ENCODE results near the gene DACH2.

DACH2 gene

DNA sequence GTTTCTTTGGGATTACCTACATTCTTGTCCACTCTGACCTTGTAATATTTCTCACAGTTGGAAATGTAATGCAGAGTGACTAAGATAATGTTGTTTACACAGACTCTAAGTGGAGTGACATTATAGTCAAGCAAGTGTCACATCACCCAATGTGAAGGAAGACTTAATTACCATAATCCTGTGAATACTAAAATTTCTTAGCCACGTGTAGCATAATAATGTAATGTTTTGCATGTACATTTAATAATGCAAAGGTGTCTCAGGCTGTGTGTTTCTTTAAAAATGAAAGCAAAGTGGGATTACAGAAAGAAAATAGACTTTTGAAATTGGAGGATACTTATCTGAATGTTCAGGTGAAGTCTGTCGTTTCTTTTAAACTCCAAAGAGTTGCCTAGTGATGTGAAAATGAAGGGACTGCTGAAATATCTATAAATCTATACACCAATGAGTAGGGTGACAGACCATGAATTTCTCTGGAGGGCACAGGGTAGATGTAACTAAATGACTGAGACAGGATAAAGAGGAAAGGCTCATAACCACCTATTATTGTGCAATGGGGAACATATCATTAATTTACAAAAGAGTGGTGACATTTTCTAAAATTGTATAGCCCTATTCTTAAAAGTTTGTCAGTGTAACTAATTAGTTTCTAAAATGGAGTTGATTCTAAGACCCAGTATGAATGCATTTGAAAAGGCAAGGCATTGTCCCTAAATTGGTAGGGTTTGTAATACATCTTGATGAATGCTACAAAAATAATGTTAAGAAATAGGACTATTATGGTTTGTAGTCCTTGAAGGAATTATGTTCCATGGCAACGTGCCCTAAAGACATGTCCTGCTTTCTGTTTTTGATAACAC, 235.7 kb downstream of the DACH2 start:
- Mint-ChIP-seq H3K9me3 (no peaks in the 10 kb centered on the region), H3K4me1 (ENCODE audit: low read depth) (no peaks in the 10 kb centered on the region), H3K4me3 (no peak overlapping the region), H3K27me3 (ENCODE audit: low read depth) (no peaks in the 10 kb centered on the region), H3K36me3 (ENCODE audit: low read depth) (no peaks in the 10 kb centered on the region), H3K27ac (no peak overlapping the region)

DNA sequence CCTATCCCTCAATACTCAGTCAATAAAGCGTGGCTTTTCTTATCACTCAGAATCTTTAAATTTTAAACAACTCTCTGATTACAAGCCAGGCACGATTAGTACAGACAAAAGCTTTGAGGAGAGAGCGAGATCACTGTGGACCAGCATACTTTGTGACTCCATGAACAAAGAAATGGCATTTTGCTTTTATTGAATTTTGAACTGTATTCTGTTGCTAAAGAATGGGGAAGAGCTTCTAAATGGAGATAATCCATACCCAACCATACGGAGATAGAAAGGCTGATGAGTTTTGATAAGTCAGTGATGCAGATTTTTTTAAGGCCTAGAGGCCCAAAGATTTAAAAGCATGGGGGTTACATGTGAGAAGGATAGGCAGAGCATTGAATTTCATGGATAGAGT, 259.1 kb downstream of the DACH2 start:
- no peaks in the 10 kb centered on the region for H3K36me3 Mint-ChIP-seq (ENCODE audit: low read depth)
- no peaks in the 10 kb centered on the region for H3K27me3 Mint-ChIP-seq (ENCODE audit: low read depth)
- H3K4me1 Mint-ChIP-seq (ENCODE audit: low read depth) = no peaks in the 10 kb centered on the region
- H3K27ac Mint-ChIP-seq = no peak overlapping the region
- H3K9me3 Mint-ChIP-seq = peaks cover 5% of the 10 kb centered on the region
- H3K4me3 Mint-ChIP-seq = no peak overlapping the region

DNA sequence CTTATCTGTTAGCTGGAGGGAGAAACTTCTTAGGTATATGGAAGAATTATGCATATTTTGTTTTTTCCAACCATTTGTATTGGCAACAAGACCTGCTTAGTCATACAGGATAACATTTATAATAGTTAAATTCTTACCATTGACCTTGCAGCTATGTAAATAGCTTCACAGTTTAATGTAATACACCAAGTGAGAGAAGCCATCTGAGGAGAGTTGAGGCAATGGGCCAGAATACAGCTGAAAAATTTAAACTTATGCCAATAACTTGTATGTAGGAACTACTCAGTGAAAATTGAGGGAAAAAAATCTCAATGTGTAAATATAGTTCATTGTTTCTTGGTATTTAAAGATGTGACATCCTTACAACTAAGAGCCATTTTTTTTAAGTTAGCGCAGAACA, 273.5 kb downstream of the DACH2 start:
- Mint-ChIP-seq H3K4me1 (ENCODE audit: low read depth) (no peaks in the 10 kb centered on the region), H3K36me3 (ENCODE audit: low read depth) (no peaks in the 10 kb centered on the region), H3K9me3 (peaks cover 4% of the 10 kb centered on the region), H3K4me3 (no peak overlapping the region), H3K27ac (no peak overlapping the region), H3K27me3 (ENCODE audit: low read depth) (no peaks in the 10 kb centered on the region)

DNA sequence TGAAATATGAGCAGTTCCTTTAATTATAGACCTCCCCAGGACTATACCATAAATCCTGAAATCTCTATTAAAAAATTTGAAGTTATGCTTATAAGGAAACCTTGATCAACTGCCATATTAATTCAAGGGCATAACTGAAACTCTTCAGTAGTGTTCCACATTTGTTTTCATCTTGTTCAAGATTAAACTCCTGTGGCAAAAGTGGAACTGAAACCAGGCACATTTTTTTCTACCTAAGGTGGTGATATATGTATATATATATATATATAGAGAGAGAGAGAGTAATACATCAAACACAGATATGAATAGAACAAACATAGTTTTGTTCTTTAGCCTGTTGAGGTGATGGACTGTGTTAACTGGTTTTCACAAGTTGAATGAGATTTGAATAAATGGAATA, 287.9 kb downstream of the DACH2 start:
- H3K36me3 Mint-ChIP-seq (ENCODE audit: low read depth) = no peaks in the 10 kb centered on the region

DNA sequence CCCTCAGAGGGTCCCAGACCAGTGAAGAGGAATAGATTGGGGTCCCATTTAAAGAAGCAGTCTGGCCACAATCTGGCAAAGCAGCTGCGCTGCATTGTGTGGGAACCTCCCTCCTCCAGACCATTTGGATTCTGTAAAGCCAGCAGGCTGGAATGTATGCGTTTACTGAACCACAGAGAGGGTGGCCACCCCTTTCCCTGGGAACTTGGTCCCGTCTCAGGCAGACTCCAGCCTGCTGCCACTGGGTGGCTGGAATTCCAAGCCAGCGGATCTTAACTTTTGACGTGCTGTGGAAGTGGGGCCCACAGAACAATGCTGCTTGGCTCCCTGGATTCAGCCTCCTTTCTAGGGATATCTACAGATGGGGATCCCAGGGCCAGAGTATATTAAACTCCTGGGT, 307.2 kb downstream of the DACH2 start:
- peaks cover 6% of the 10 kb centered on the region for H3K9me3 Mint-ChIP-seq
- H3K27ac Mint-ChIP-seq = no peak overlapping the region
- no peaks in the 10 kb centered on the region for H3K36me3 Mint-ChIP-seq (ENCODE audit: low read depth)
- no peak overlapping the region for H3K4me3 Mint-ChIP-seq
- H3K27me3 Mint-ChIP-seq (ENCODE audit: low read depth) = no peaks in the 10 kb centered on the region
- H3K4me1 Mint-ChIP-seq (ENCODE audit: low read depth) = no peaks in the 10 kb centered on the region

More for the DNA sequence above, 287.9 kb downstream of the DACH2 start:
- H3K4me1 Mint-ChIP-seq (ENCODE audit: low read depth) = no peaks in the 10 kb centered on the region
- no peaks in the 10 kb centered on the region for H3K27me3 Mint-ChIP-seq (ENCODE audit: low read depth)
- no peak overlapping the region for H3K4me3 Mint-ChIP-seq
- no peak overlapping the region for H3K27ac Mint-ChIP-seq
- H3K9me3 Mint-ChIP-seq = no peaks in the 10 kb centered on the region

DNA sequence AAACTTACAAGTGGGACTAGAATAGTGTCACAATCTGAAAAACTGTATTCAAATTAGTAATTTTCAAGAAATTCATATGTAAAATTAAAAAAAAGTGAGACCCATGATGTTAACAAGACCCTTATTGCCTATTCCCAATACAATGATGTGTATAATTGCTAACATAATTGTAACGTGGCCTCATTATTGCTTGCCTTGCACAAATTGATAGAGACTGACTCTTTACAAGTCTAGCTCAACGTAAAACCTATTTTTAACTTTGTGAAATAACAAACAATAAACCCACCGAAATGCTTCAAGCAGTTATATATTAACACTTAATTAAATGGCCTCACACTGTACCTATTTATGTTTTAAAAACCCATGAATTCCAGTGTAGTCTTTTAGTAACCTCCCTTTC, 312.5 kb downstream of the DACH2 start:
- H3K36me3 Mint-ChIP-seq (ENCODE audit: low read depth) = no peaks in the 10 kb centered on the region
- no peak overlapping the region for H3K4me3 Mint-ChIP-seq
- no peaks in the 10 kb centered on the region for H3K27me3 Mint-ChIP-seq (ENCODE audit: low read depth)
- no peak overlapping the region for H3K27ac Mint-ChIP-seq
- no peaks in the 10 kb centered on the region for H3K9me3 Mint-ChIP-seq
- H3K4me1 Mint-ChIP-seq (ENCODE audit: low read depth) = no peaks in the 10 kb centered on the region

DNA sequence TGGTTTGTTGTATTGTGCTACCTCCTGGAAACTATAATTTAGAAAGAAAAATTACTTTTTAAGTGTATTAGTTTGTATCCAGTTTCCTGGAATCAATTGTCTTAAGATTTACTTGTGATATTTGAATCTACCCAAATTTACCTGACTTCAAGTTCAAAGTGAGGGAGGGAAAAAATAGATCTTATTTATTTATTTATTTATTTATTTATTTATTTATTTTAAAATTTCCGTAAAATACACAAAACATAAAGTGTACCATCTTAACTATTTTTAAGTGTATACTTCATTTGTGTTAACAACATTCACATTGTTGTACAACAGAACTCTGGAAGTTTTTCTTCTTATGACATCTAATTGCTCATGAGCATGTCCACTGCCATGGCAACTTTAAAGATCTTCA, 356.0 kb downstream of the DACH2 start:
- Mint-ChIP-seq H3K9me3 (peaks cover 4% of the 10 kb centered on the region), H3K27me3 (ENCODE audit: low read depth) (no peaks in the 10 kb centered on the region), H3K4me1 (ENCODE audit: low read depth) (no peaks in the 10 kb centered on the region), H3K27ac (no peak overlapping the region), H3K36me3 (ENCODE audit: low read depth) (no peaks in the 10 kb centered on the region), H3K4me3 (no peak overlapping the region)

DNA sequence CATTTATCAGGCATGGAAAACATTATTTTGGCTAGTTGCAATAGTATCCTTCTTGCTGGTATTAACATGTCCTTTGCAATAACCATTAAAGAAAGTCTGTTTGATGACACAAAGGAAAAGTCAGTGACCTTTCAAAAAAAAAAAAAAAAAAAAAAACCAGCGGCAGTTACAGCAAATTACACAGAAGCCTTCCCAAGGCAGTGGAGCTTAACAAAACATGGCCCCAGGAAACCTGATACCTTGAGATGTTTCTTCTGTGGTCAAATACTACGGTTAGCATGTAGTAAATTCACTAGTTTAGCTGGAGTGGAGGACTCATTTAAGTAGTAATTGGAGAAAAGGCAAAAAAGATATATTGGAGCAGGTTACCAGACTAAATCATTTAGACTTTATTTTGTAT, 359.1 kb downstream of the DACH2 start:
- no peaks in the 10 kb centered on the region for H3K4me1 Mint-ChIP-seq (ENCODE audit: low read depth)

DNA sequence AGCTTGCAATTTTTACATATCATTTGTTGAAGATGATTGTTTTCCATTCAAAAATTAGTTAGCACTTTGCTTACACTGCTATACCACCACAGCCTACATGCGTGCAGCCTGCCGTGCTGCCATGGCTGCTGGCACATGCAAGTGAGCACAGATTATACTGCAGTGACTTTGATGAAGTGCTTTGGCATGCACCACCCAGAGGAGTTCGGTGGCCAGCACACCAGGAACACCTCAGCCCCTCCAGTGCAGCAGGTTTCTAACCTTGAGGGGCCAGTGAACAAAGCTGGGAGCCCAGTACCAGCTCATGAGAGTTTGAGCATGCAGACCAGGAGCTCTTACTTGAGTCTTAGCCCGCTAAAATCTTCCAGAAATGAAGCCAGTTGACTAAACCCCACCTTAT, 431.5 kb downstream of the DACH2 start:
- Mint-ChIP-seq H3K36me3 (ENCODE audit: low read depth) (no peaks in the 10 kb centered on the region), H3K4me3 (no peak overlapping the region), H3K9me3 (no peaks in the 10 kb centered on the region), H3K27ac (no peak overlapping the region), H3K4me1 (ENCODE audit: low read depth) (no peaks in the 10 kb centered on the region), H3K27me3 (ENCODE audit: low read depth) (no peaks in the 10 kb centered on the region)

More for the DNA sequence above, 359.1 kb downstream of the DACH2 start:
- Mint-ChIP-seq H3K27ac (no peak overlapping the region), H3K36me3 (ENCODE audit: low read depth) (no peaks in the 10 kb centered on the region), H3K4me3 (no peak overlapping the region), H3K9me3 (peaks cover 4% of the 10 kb centered on the region), H3K27me3 (ENCODE audit: low read depth) (no peaks in the 10 kb centered on the region)

DNA sequence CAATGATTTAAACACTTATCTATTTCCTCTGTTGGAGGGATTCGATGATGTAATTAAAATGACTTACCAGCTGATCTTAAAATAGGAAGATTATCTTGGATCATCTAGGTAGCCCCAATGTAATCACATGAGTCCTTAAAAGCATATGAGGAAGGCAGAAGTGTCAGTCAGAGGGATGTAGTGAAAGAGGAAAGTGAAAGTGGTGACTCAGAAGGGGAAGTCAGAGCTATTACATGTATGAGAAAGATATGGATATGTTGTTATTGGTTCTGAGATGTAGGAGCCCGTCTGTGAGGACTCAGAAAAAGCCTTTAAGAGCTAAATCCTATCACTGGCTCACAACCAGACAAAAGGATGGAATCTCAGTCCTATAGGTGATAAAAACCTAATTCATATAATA, 456.4 kb downstream of the DACH2 start:
- no peaks in the 10 kb centered on the region for H3K36me3 Mint-ChIP-seq (ENCODE audit: low read depth)
- no peaks in the 10 kb centered on the region for H3K27me3 Mint-ChIP-seq (ENCODE audit: low read depth)
- no peaks in the 10 kb centered on the region for H3K9me3 Mint-ChIP-seq
- no peak overlapping the region for H3K27ac Mint-ChIP-seq
- H3K4me1 Mint-ChIP-seq (ENCODE audit: low read depth) = no peaks in the 10 kb centered on the region
- H3K4me3 Mint-ChIP-seq = no peak overlapping the region

DNA sequence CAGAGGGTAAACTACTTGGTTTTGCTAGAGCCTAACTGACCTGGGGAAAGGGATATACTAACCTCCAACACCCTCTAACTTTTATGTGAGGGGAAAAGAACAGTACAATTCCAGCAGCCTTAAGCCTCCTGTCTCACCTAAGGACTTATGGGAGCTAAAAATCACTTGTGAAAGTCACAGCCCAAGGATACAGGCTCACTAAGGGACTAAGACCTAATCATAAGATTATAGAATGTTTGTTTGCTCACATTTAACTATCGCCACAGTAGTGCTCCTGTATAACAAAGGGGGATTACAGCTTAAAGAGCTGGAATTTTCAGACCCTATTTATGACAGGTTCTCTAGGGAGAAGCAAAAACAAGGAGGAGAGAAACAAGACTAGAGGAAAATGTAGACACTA, 548.7 kb downstream of the DACH2 start:
- Mint-ChIP-seq H3K27ac (no peak overlapping the region), H3K4me1 (ENCODE audit: low read depth) (no peaks in the 10 kb centered on the region), H3K9me3 (peaks cover 6% of the 10 kb centered on the region), H3K27me3 (ENCODE audit: low read depth) (no peaks in the 10 kb centered on the region), H3K36me3 (ENCODE audit: low read depth) (no peaks in the 10 kb centered on the region), H3K4me3 (no peak overlapping the region)

DNA sequence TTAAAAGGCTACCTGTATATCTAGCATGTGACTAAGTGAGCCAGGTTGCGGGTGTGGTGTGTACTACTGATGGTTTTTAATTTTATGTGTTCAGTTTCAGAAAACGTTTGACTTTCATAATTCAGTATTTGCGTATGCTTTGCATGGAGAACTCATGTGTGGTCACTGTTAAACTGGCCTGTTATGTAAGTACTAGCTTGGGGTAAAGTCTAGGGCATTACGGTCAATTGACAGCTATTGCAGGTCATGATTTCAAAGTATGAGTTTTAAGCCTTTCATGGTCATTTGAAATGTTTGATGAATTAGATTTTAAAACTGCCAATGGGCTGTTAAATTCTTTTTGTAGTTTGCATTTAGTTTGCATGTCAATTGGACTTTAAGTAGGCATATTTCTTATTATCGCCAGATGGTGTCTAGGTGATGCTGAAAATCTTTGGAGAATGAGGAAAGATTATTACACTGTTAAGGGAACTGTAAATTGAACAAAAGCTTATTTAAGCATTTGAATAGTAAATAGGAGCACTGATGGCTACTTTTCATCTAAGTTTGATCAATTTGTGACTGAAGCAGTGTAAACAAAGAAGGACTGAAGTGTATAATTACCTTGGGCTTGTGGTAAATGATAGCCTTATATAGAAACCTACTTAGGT, 563.4 kb downstream of the DACH2 start:
- H3K9me3 Mint-ChIP-seq = no peaks in the 10 kb centered on the region
- no peaks in the 10 kb centered on the region for H3K27me3 Mint-ChIP-seq (ENCODE audit: low read depth)
- no peaks in the 10 kb centered on the region for H3K36me3 Mint-ChIP-seq (ENCODE audit: low read depth)
- no peaks in the 10 kb centered on the region for H3K4me1 Mint-ChIP-seq (ENCODE audit: low read depth)
- H3K27ac Mint-ChIP-seq = no peak overlapping the region
- no peak overlapping the region for H3K4me3 Mint-ChIP-seq

DNA sequence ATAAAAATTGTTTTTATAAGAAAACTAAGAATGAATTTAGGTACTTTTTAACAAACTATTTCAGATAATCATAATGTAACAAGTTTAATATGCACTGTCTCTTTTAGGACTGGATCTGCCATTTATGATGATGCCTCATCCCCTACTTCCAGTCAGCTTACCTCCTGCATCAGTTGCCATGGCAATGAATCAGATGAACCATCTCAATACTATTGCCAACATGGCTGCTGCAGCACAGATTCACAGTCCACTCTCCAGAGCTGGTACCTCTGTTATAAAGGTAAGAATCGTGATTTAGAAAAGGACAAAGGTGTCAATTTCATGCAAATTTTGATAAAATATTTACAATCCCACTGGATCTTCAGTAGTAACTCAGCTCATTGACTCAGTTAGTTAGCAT, 566.2 kb downstream of the DACH2 start:
- Mint-ChIP-seq H3K4me1 (ENCODE audit: low read depth) (no peaks in the 10 kb centered on the region), H3K27ac (no peak overlapping the region), H3K9me3 (no peaks in the 10 kb centered on the region), H3K36me3 (ENCODE audit: low read depth) (no peaks in the 10 kb centered on the region), H3K27me3 (ENCODE audit: low read depth) (no peaks in the 10 kb centered on the region), H3K4me3 (no peak overlapping the region)

DNA sequence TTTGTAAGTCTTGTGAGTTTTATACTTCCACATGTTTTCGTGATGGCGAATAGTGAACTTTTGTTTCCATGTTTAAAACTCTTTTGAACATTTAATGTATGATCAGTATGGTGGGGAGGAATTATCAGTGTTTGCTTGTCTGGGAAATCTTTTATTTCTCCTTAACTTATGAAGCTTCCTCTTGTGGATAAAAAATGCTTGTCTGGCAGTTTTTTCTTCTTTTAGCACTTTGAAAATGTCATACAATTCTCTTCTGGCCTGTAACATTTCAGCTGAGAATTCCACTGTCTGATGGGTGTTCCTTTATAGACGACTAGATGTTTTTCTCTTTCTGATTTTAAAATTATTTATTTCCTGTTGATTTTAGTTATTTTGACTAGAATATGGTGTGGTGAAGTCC, 576.0 kb downstream of the DACH2 start:
- Mint-ChIP-seq H3K4me3 (no peak overlapping the region), H3K4me1 (ENCODE audit: low read depth) (no peaks in the 10 kb centered on the region), H3K27me3 (ENCODE audit: low read depth) (no peaks in the 10 kb centered on the region), H3K36me3 (ENCODE audit: low read depth) (no peaks in the 10 kb centered on the region), H3K27ac (no peak overlapping the region), H3K9me3 (no peaks in the 10 kb centered on the region)

DNA sequence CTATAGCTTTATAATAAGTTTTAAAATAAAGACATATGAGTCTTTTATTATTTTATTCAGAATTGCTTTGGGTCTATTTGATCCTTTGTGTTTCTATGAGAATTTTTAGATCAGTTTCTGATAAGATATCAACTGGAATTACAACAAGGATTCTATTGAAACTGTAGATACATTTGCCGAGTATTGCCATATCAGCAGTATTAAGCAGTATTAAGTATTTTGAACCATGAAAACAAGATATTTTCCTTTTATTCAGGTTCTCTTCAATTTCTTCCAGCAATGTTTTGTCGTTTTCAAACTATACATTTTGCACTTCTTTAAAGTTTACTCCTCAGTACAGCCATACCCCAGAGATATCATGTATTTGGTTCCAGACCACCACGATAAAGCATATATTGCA, 598.8 kb downstream of the DACH2 start:
- Mint-ChIP-seq H3K27me3 (ENCODE audit: low read depth) (no peaks in the 10 kb centered on the region), H3K36me3 (ENCODE audit: low read depth) (no peaks in the 10 kb centered on the region), H3K4me3 (no peak overlapping the region), H3K27ac (no peak overlapping the region), H3K4me1 (ENCODE audit: low read depth) (no peaks in the 10 kb centered on the region), H3K9me3 (no peaks in the 10 kb centered on the region)
